Measurements from ENCODE around the gene TRRAP.

Gene TRRAP

GRCh38 chr7:98998821-98999725 lies 120.7 kb downstream of the TRRAP start:
- in situ Hi-C loops (cut with MboI; ENCODE audit: low sequenced_read_pairs, unreplicated experiment) = no loop called here
- DNase-seq (ENCODE audit: low spot score) = no peak
- no peak for TF ChIP-seq CTCF (IDR thresholded peaks at IDR 0.05; ENCODE audit: borderline replicate concordance, control extremely low read depth, extremely low read depth, insufficient read depth, missing control alignments)

GRCh38 chr7:99000196-99000903 lies 122.0 kb downstream of the TRRAP start:
- no peak for TF ChIP-seq CTCF (IDR thresholded peaks at IDR 0.05; ENCODE audit: borderline replicate concordance, control extremely low read depth, extremely low read depth, insufficient read depth, missing control alignments)
- in situ Hi-C loops (cut with MboI; ENCODE audit: low sequenced_read_pairs, unreplicated experiment) = no loop called here
- DNase-seq (ENCODE audit: low spot score) = no peak

- in situ Hi-C loops (cut with MboI; ENCODE audit: low sequenced_read_pairs, unreplicated experiment) = no loop called here
- no peak for TF ChIP-seq CTCF (IDR thresholded peaks at IDR 0.05; ENCODE audit: borderline replicate concordance, control extremely low read depth, extremely low read depth, insufficient read depth, missing control alignments)
- no peak for DNase-seq (ENCODE audit: low spot score)
These were observed 122.7 kb downstream of the TRRAP start for GRCh38 chr7:99000904-99001465.

GRCh38 chr7:99001482-99002147 lies 123.3 kb downstream of the TRRAP start:
- no peak for DNase-seq (ENCODE audit: low spot score)
- in situ Hi-C loops (cut with MboI; ENCODE audit: low sequenced_read_pairs, unreplicated experiment) = no loop called here
- TF ChIP-seq CTCF (IDR thresholded peaks at IDR 0.05; ENCODE audit: borderline replicate concordance, control extremely low read depth, extremely low read depth, insufficient read depth, missing control alignments) = no peak

- no peak for TF ChIP-seq CTCF (IDR thresholded peaks at IDR 0.05; ENCODE audit: borderline replicate concordance, control extremely low read depth, extremely low read depth, insufficient read depth, missing control alignments)
- in situ Hi-C loops (cut with MboI; ENCODE audit: low sequenced_read_pairs, unreplicated experiment) = no loop called here
- no peak for DNase-seq (ENCODE audit: low spot score)
These were observed 124.0 kb downstream of the TRRAP start for GRCh38 chr7:99002148-99002826.

GRCh38 chr7:99002827-99003212 lies 124.5 kb downstream of the TRRAP start:
- no peak for TF ChIP-seq CTCF (IDR thresholded peaks at IDR 0.05; ENCODE audit: borderline replicate concordance, control extremely low read depth, extremely low read depth, insufficient read depth, missing control alignments)
- DNase-seq (ENCODE audit: low spot score) = no peak
- in situ Hi-C loops (cut with MboI; ENCODE audit: low sequenced_read_pairs, unreplicated experiment) = no loop called here
